Nephron progenitor cell (in vitro differentiated cells): ENCODE results near the gene LPIN1.

Source experiments
- DNase-seq: peaks from one replicate; pipeline ENCODE4 v3.0.0; 2021
- H3K27ac Mint-ChIP-seq: 2 replicates; pipeline ENCODE4 v1.8.0; 2021; ENCODE audit warnings: mild to moderate bottlenecking, moderate library complexity, mixed read lengths
- H3K27me3 Mint-ChIP-seq: 2 replicates; pipeline ENCODE4 v1.8.0; 2021; ENCODE audit warnings: mild to moderate bottlenecking, low read depth, mixed read lengths; ENCODE audit not compliant: poor library complexity
- H3K36me3 Mint-ChIP-seq: 2 replicates; pipeline ENCODE4 v1.8.0; 2021; ENCODE audit warnings: low read depth, mixed read lengths
- H3K4me1 Mint-ChIP-seq: 2 replicates; pipeline ENCODE4 v1.8.0; 2021; ENCODE audit warnings: mixed read lengths
- H3K4me3 Mint-ChIP-seq: 2 replicates; pipeline ENCODE4 v1.8.0; 2021; ENCODE audit warnings: mild to moderate bottlenecking, moderate library complexity, mixed read lengths
- H3K9me3 Mint-ChIP-seq: 2 replicates; pipeline ENCODE4 v1.8.0; 2021; ENCODE audit warnings: mild to moderate bottlenecking, moderate library complexity, mixed read lengths
- TF ChIP-seq, protein P1 (sequence below): fragments of 200-600 bp; sonication (generic); IDR thresholded peaks from 2 replicates; pipeline ENCODE4 v1.5.0; 2021; ENCODE audit warnings: antibody characterized with exemption

Gene LPIN1

DNA sequence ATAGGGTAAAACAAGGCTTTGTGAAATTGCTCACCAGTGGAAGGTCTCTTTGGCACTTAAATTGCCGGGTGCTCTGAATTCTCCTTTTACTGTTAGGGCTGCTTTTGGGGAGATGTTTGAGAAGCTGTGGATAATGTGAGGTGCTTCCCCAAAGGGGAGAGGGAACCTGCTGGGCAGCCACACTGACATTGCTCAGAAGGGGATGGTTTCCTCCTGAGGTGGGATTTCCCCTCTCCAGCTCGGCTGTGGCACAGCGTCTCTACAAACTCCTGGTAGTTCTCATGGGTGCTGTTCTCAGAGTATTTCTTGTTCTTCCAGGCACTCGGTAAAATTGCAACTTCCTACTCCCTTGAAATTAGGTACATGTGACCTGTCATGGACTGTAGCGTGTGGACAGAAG is 124.2 kb downstream of the LPIN1 start:
- H3K4me3 Mint-ChIP-seq: no peak overlapping the region
- TF ChIP-seq, protein P1, sequence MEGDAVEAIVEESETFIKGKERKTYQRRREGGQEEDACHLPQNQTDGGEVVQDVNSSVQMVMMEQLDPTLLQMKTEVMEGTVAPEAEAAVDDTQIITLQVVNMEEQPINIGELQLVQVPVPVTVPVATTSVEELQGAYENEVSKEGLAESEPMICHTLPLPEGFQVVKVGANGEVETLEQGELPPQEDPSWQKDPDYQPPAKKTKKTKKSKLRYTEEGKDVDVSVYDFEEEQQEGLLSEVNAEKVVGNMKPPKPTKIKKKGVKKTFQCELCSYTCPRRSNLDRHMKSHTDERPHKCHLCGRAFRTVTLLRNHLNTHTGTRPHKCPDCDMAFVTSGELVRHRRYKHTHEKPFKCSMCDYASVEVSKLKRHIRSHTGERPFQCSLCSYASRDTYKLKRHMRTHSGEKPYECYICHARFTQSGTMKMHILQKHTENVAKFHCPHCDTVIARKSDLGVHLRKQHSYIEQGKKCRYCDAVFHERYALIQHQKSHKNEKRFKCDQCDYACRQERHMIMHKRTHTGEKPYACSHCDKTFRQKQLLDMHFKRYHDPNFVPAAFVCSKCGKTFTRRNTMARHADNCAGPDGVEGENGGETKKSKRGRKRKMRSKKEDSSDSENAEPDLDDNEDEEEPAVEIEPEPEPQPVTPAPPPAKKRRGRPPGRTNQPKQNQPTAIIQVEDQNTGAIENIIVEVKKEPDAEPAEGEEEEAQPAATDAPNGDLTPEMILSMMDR: no peak
- peaks cover 16% of the 10 kb centered on the region for H3K36me3 Mint-ChIP-seq
- H3K27me3 Mint-ChIP-seq: peaks cover 4% of the 10 kb centered on the region
- peaks cover 5% of the 10 kb centered on the region for H3K4me1 Mint-ChIP-seq
- no peak for DNase-seq
- no peak overlapping the region for H3K27ac Mint-ChIP-seq
- H3K9me3 Mint-ChIP-seq: peaks cover 25% of the 10 kb centered on the region

GRCh38 chr2:11871421-11871820 is 125.0 kb downstream of the LPIN1 start:
- Mint-ChIP-seq H3K27ac (no peak overlapping the region), H3K36me3 (peaks cover 16% of the 10 kb centered on the region), H3K27me3 (peaks cover 4% of the 10 kb centered on the region)

DNA sequence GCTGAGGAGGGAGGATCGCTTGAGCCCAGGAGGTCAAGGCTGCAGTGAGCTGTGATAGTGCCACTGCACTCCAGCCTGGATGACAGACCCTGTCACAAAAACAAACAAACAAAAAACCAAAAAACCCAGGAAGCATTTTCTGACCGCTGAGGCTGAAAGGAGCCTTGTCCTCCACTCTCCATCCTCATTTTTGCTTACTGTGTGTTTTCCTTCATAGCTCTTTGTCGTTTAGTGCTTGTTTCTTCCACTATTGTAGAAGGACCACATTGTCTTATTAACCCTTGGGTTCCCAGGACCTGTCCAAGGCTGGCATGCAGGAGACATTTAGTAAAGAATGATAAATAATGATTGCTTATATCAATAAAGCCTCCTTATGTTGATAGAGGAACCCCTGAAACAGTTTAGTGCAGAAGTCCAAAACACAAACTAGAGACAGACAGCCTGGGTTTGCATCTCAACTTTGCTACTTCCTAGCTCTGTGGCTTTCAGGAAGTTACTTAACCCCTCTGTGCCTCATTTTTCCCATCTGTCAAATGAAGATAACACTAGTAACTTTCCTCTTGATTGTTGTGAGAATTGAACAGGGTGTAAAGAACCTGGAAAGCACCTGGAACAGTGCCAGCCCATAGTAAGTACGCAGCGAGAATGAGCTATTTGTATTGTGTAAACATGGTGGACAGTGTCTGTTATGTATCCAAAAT is 126.0 kb downstream of the LPIN1 start:
- H3K27ac Mint-ChIP-seq: no peak overlapping the region
- DNase-seq: no peak

More at GRCh38 chr2:11871421-11871820, 125.0 kb downstream of the LPIN1 start:
- no peak for DNase-seq
- no peak overlapping the region for H3K4me3 Mint-ChIP-seq
- TF ChIP-seq, protein P1: no peak
- H3K4me1 Mint-ChIP-seq: peaks cover 11% of the 10 kb centered on the region
- peaks cover 22% of the 10 kb centered on the region for H3K9me3 Mint-ChIP-seq

DNA sequence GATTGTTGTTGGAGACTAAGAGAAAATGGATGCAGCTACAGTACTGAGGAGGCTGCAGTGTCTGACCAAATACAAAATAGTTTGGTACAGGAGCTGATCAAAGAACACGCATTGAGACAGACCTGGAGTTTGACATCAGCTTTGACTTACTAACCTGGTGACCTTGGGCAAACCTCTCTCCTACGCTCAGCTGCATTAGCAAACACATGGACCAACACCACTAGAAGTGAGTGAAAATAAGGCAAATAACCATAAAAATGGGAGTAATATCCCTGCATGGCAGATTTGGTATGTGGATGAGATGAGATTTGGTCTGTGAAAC is 126.5 kb downstream of the LPIN1 start:
- no peak for DNase-seq
- Mint-ChIP-seq H3K36me3 (peaks cover 6% of the 10 kb centered on the region), H3K4me1 (peaks cover 11% of the 10 kb centered on the region)

More for the DNA sequence above, 126.0 kb downstream of the LPIN1 start:
- Mint-ChIP-seq H3K9me3 (peaks cover 12% of the 10 kb centered on the region), H3K4me1 (peaks cover 11% of the 10 kb centered on the region), H3K36me3 (peaks cover 11% of the 10 kb centered on the region), H3K4me3 (no peak overlapping the region), H3K27me3 (peaks cover 4% of the 10 kb centered on the region)
- TF ChIP-seq, protein P1: no peak

GRCh38 chr2:11873356-11874154 is 127.1 kb downstream of the LPIN1 start:
- Mint-ChIP-seq H3K4me1 (peaks cover 11% of the 10 kb centered on the region), H3K36me3 (peaks cover 3% of the 10 kb centered on the region), H3K27ac (no peak overlapping the region), H3K27me3 (peaks cover 7% of the 10 kb centered on the region), H3K4me3 (no peak overlapping the region), H3K9me3 (peaks cover 3% of the 10 kb centered on the region)
- TF ChIP-seq, protein P1: no peak
- no peak for DNase-seq

More for the DNA sequence above, 126.5 kb downstream of the LPIN1 start:
- no peak overlapping the region for H3K4me3 Mint-ChIP-seq
- peaks cover 7% of the 10 kb centered on the region for H3K9me3 Mint-ChIP-seq
- TF ChIP-seq, protein P1: no peak
- H3K27me3 Mint-ChIP-seq: peaks cover 4% of the 10 kb centered on the region
- no peak overlapping the region for H3K27ac Mint-ChIP-seq
